Stimulated activated CD4-positive, alpha-beta T cell treated with anti-CD3 and anti-CD28 coated beads, Interleukin-2, amount 100 ng/mL, for 24 hours (primary cell): Measurements from ENCODE around the gene KIF26A.
"Not testable (repeated sequence)": the region's sequence is repeated elsewhere in the genome, so short reads cannot be mapped to it uniquely, and the experiment has no call there.

Source experiments
- DNase-seq, 2 donors: peaks; one replicate each; pipeline ENCODE4 v3.0.0-alpha.2; 2020

The KIF26A gene

DNA sequence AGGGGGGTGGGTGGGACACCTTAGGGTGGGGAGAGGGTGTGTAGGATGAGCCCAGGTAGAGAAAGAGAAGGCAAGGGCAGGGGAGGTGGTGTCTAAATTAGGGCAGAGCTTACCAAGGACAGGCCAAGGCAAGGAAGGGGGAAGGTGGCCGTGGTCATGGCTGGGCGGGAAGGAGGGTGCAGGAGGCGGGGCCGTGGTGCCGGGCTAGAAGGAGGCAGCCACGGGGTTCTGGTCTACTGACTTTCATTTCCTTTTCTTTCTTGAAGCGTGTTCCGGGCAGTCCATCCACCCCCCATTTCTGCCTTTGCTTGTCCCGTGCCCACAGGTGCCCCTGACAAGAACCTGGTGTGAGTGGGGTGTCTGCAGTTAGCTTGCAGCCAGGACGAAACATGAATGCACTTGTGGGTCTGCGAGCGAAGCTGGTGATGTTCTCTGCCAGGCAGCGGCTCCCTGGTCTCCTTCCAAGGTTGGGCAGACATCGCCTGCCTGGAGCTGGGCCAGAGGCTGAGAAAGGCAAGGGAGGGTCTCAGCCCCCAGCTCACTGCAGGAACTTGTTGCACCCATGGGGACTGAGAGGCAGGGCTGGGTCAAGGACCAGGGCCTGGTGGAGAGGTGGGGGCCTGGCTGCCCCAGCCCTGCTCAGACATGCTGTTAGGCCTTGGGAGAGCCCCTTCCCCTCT lies 58.2 kb downstream of the KIF26A start:
- no peak for DNase-seq

DNA sequence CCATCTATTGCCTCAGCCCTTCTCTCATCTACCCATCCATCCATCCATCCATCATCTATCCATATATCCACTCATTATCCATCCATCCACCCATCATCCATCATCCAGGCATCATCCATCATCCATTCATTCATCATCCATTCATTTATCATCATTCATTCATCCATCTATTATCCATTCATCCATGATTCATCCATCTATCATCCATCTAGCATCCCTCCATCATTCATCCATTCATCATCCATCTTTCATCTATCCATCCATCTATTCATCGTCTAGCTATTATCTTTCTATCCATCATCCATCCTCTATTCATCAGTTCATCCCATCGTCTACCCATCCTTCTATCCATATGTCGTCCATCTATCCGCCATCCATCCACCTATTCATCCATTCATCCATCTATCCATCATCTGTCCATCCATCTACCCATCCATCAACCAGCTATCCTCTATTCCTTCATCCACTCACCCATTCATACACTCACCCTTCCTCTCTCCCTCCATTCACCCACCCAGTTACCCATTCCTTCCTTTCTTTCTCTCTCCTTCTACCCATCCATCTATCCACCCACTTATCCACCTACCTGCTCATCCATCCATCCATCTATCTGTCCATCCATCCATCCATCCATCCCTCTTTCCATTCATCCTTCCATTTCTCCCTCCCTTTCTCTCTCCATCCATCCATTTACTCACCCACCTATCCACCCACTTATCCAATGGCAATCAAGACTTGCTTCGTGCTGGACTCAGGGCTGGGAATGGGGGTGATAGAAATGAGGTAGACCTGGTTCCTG lies 59.3 kb downstream of the KIF26A start:
- no peak for DNase-seq

DNA sequence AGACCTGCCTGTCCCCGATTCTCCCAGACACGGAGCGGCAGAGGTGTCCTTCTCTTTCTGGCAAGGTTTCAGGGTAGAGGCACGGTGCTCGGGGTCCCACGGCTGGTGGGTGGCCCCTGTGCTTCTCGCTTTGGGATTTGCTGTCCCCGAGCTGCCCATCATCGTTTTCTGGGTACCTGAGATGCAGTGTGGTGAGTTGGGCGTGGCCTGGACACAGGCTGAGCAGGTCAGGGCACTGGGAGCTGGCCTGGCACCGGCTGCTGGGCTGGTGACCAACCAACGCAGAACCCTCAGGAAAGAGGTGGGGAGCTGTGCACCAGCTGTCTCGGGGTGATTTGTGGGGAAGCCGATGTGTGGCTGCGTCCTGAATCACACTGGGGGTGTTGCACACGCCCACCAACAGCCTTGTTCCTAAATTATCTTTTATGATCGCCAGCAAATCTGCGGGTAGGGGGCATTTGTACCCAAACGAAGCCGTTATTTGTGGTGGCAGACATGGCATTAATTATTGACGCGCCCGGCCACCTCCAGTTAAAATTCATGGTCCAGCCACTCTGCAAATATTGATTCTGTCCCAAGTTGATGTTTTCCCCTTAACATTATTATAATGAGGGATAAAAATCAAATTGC lies 61.0 kb downstream of the KIF26A start:
- DNase-seq: no peak

DNA sequence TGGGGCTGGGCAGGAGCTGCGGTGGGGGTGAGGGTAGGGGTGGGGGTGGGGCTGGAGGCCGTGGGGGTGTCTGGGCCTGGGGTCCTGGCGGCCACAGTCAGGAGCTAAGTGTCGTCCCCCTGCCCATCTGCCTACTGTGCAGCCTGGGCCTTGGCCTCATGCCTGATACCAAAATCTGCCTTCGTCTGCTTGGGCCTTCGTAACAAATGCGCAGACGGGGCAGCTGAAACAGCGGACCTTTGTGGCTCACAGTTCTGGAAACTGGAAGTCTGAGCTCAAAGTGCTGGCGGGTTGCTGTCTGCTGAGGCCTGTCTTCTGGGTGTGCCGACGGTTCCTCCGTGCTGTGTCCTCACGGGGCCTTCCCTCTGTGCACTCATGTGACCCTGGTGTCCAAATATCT lies 61.7 kb downstream of the KIF26A start:
- DNase-seq: no peak

DNA sequence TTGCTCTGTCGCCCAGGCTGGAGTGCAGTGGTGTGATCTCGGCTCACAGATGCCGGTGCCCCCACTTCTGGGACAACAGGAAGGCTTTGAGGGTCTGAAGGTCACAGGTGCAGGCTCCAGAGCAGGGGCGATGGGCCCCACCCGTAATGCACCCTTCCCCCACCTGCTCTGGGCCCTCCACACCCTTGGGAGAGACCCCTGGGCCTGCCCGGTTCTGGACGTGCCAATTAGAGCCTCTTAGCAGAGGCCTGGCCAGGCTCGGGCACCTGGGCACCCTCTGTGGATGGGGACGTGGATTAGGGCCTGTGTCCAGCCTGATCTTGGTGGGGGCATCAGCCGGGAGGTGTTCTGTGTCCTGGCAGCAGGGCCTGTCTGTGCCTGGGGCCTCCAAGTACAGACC lies 62.2 kb downstream of the KIF26A start:
- DNase-seq: no peak

DNA sequence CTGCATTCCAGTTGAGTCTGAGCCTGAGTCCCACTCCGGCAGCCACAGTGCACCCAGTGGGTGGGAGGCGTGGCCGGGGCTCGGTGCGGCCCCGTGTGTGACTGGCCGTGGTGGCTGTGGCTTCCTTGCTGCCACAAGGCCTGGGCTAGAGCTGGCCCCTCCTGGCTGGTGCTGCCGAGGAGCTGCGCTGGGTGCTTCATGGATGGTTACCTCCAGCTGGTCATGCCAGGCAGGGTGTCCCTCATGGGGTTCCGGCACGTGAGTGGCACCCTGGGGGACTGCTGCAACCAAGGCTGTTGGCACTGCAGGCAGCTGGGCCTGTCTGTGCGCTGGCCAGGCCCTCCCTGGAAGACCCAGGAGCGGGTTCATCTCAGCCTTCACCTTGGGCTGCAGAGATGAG lies 62.7 kb downstream of the KIF26A start:
- DNase-seq: no peak

DNA sequence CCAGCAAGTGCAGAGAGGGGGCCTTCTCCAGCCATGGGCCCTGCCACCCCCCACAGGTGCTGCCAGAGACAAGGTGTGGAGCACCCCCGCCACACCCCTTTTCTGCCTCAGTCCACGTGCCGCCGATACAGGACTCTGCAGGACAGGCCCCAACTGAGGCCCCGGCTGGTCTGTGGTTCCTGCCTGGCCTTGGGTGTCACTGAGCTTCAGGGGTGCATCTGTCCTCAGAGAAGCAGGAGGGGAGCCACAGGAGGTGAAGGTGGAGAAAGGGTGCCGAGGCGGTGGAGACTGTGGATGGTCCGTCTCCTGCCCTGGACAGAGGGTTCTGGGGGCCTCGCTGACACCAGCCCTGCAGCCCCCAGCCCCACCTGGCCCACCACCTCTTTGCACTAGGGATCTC lies 63.1 kb downstream of the KIF26A start:
- no peak for DNase-seq

DNA sequence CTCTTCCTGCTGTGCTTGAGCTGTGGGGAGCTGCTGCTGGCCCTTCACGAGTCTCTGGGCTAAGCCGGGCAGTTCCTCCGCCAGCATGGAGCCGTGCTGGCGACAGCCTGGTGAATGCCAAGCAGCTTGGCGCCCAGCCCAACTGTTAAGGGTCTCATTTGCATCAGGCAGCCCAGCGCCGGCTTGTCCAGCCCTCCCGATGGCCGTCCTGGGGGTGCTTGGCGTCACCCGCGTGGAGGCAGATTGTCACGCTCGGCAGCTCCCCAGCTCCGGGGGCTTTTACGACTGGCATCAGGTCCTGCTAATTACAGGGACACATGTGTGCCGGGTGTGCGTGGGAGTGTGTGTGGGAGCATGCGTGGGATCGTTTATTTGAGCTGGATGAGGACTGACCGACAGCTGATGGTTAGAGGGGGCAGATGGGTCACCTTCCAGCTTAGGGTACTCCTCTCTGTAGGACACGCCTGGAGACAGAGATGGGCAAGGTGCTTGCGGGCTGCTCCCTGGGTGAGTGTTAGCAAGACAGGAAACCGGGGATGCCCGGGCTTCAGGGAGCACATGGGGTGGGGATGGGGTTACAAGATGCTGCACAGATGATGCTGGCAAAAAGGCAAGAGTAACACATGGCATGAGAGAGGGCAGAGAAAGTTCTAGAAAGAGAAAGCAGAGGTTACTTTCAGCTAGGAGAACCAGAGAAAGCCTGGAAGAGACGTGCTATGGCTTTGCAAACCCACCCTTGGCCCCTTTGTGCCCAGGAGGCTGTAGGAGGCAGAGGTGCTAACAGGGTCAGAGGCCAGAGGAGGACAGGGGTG lies 64.1 kb downstream of the KIF26A start:
- DNase-seq: no peak

DNA sequence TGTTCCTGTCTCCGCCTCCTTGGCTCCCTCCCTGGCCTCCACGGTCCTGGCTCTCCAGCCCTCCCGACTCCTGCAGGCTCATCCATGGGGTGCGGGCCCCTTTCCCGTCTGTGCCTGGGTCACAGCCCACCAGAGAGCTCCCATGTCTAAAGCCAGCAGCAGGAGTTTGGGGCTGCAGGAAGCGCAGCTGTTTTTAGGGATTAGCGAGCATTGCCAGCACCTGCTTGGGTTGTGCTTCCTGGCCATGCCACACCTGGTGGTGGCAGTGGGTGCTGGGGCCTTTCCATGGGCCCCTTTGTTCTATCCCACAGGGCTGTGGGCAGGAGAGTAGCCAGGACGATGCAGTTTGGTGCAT lies 64.7 kb downstream of the KIF26A start:
- no peak for DNase-seq

DNA sequence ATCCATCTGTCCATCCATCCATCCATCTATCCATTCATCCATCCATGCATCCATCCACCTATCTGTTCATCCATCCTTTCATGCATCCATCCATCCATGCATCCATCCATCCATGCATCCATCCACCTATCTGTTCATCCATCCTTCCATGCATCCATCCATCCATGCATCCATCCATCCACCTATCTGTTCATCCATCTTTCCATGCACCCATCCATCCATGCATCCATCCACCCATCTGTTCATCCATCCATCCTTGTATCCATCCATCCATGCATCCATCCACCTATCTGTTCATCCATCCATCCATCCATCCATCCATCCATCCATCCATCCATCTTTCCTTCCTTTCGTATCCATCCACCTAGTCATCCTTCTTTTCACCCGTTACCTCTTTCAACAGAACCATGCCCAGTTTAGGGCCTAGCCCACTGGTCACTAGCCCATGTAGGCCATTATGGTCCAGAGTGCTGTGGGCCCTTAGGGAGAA lies 66.3 kb downstream of the KIF26A start:
- no peak for DNase-seq

DNA sequence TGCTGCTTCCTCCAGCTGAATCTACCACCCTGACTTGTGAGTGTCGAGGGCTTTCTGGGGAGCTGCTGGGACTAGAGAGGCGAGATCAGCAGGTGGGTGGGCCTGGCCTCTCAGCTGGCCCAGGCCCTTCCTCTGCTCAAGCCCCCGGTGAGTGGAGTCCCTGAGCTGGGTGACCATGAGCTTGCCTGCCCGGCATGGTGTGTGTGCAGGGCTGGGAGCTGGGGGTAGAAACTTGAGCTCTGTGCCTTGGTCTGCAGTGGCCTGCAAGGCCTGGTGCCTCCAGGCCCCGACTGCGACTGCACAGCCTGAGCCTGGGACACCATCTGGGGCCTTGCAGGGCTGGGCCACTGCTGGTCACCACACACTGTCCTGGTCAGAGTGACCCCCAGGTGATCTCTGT lies 67.4 kb downstream of the KIF26A start:
- no peak for DNase-seq

DNA sequence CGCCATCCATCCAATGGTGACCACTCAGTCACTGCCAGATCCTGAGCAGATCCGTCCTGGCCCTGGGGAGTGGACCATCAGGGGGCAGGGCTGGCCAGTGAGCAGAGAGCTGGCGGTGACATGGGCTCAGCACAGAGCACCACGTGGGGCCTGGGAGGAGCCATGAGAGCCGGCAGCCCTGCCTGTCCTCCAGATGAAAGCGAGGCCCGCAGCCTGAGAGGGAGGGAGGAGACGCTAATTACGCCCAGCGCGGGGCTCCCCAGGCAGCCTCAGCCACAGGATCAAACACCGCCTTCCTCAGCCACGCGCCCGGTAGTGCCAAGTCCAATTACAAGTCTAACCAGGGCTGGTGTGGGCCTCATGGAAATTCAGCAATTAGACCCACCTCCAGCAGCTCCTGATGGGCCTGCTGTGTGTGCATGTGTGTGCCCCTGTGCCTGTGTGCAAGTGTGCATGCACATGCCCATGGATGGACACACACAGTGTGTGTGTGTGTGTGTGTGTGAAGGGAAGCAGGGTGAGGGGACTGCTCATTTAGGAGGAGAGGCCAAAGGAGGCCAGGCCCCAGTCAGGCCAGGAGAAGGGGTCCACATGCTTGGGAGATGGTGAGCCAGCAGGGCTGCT lies 68.0 kb downstream of the KIF26A start:
- DNase-seq: no peak

DNA sequence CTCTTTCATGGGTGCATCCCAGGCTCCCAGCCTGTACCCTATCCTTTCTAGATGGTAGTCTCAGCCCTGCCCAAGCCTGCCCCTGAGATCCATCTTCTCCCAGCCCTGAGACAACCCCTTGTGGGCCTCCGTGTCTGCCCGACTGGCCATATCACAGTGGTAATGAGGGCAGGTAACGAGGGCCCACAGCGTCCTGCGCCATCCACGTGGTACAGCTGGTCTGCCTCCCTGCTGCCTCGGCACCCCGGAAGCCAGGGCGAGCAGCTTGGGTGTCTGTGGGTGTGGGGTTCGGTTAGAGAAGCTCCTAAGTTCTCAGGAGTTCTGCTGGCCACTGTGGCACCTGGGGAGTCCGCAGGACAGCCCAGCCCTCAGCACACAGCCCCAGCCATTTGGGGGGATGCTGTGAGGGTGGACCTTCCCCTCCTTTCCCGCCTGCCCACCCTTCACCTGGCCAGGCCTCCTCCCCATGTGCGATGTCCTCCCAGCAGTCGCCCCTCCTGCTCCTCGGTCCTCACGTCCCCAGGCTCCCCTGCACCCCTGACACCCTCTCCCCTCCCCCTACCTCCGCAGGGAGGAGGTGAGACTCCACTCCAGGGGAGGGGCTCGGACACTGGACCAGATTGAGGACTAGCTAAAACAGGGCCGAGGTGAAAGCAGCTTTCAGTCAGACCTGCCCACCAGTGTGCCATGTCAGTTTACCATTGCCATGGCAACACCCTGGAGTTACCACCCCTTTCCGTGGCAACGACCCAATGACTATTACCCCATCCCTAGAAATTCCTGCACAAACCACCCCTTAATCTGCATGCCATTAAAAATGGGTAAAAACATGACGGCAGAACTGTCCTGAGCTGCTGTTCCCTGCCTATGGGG lies 69.0 kb downstream of the KIF26A start:
- DNase-seq: no peak

DNA sequence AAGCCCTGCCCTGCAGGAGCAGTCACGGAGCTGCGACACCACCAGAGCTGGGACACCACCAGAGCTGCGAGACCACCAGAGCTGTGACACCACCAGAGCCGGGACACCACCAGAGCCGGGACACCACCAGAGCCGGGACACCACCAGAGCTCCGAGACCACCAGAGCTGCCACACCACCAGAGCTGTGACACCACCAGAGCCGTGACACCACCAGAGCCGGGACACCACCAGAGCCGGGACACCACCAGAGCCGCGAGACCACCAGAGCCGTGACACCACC lies 69.6 kb downstream of the KIF26A start:
- not testable (repeated sequence) for DNase-seq

DNA sequence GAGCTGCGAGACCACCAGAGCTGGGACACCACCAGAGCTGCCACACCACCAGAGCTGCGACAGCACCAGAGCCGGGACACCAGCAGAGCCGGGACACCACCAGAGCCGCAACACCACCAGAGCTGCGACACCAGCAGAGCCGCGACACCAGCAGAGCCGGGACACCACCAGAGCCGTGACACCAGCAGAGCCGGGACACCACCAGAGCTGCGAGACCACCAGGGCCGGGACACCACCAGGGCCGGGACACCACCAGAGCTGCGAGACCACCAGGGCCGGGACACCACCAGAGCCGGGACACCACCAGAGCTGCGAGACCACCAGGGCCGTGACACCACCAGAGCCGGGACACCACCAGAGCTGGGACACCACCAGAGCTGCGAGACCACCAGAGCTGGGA lies 69.9 kb downstream of the KIF26A start:
- DNase-seq: not testable (repeated sequence)

DNA sequence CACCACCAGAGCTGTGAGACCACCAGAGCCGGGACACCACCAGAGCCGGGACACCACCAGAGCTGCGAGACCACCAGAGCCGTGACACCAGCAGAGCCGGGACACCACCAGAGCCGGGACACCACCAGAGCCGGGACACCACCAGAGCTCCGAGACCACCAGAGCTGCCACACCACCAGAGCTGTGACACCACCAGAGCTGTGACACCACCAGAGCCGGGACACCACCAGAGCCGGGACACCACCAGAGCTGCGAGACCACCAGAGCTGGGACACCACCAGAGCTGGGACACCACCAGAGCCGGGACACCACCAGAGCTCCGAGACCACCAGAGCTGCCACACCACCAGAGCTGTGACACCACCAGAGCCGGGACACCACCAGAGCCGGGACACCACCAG lies 70.7 kb downstream of the KIF26A start:
- not testable (repeated sequence) for DNase-seq

DNA sequence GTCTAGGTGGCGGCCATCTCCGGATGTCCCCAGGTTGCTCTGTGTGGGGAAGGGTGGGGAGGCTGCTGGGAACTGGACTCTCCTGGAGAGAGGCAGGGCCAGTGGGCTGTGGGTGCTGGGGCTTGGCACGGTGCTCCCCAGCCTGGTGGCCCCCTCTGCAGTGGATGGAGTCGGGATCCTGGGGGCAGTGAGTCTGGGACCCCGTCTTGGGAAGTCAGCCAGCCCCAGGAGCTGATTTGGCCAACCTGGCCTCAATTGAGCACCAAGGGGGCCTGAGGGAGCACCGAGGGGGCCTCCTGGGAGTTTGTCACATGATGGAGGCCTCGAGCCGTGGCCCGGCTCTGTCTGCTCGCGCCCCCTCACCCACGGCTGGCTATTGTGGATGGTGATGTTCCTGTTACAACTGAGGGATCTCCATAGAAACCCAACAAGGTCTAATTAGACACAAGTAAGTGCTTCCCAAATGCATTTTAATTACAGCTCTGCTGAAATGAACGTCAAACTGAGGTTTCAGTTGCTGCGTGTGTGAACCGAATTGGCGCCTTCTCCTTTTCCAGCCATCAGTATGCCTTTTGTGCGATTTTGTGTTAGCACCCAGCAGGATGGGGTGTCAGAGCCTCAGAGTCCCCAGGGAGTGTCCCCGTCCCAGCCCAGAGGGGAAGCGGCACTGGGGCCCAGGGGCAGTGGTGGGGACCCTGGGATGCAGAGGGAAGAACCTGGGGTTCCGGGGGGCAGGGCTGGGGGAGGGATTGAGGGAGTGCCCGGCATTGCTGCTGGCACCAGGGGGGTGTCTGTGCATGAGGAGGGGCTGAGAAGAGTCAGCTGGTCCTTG lies 71.8 kb downstream of the KIF26A start:
- DNase-seq: no peak

DNA sequence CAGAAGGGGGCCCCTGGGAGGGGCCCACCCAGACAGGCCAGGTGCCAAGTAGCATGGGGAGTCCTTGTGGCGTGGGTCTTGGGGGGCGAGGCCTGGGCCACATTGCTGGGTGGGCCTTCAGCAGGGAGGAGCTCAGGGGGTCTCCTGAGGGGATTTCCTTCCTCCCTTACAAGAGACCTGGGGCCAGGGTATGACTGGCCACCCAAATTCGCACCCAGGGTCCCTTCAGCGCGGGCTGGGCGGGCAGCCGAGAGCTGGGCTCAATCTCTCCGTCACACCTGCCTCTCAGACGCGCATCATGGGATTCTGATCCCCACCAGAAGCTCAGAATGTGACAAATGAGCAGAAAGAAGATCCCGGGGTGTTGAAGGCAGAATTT lies 72.4 kb downstream of the KIF26A start:
- no peak for DNase-seq

DNA sequence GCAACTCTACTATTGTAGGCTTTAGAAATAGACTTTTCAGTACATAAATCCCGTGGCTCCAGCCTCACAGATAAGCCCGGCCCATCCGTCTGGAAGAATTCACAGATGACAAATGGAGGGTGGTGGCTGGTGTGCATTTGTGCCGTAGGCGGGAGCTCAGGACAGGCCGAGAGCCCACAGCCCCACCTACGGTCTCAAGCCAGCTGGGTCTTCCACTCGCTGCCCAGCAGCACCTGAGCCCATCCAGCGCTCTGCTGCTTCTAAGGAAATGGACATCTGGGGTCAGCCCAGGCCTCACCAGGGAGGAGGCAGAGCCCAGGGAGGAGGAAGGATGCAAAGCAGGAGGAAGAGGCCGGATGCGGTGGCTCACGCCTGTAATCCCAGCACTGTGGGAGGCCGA lies 72.8 kb downstream of the KIF26A start:
- no peak for DNase-seq

DNA sequence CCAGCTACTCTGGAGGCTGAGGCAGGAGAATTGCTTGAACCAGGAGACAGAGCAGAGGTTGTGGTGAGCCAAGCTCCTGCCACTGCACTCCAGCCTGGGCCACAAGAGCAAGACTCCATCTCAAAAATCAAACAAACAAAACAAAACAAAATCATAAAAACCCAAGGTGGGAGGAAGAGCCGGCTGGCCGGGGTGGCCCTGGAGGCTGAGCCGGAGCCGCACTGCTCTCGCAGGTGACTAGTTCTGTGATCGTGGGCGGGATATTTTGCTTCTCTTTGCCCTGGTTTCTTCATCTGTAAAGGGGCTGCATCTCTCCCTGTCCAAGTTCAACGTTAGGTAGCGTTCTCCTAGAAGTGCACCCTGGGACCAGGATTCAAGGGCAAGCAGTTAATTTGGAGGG lies 73.4 kb downstream of the KIF26A start:
- DNase-seq: no peak
